ENCODE data around the gene RNF146.

DNA sequence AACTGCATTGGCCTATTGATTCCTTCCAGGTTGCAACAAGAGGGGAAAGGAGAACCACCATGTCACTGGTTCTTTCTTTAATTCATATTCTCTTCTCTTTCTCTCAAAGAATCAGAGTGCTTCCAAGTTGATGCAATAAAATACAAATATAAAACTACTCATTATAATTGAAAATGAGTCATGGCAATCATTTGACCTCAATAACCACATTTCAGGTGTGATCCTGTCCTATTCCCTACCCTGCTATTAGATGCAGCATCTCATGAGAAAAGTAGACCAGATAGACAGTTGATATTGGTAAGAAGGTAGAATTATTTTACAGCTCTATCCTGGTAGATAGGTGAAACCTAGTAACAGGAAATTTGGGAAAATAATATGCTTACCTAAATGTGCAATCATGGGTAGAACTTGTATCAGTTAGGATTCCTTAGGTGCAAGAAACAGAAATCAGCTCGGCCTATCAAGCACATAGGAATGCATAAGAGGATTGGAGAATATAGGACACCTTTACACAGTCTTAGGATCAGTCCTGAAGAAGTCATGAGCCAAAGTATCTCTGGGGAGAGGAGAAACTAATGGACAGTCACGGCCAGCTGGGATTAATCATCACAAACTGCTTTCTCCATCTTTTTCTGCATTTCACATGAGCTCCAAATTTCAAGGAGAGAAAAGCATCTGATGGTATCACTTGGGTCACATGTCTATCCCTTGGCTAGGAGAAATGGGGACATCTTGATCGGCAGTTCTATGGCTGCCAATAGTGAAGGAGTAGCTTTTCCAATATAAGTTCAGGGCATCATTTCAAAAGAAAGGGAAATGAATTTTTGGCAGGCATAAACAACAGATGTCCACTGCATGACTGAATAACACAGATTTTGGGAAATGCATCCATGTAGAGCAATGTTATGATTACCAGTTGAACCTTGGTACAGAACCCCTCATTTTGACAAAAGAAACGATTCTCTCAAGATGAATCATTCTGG lies 19.3 kb upstream of the RNF146 start:
- TF ChIP-seq, protein P1, sequence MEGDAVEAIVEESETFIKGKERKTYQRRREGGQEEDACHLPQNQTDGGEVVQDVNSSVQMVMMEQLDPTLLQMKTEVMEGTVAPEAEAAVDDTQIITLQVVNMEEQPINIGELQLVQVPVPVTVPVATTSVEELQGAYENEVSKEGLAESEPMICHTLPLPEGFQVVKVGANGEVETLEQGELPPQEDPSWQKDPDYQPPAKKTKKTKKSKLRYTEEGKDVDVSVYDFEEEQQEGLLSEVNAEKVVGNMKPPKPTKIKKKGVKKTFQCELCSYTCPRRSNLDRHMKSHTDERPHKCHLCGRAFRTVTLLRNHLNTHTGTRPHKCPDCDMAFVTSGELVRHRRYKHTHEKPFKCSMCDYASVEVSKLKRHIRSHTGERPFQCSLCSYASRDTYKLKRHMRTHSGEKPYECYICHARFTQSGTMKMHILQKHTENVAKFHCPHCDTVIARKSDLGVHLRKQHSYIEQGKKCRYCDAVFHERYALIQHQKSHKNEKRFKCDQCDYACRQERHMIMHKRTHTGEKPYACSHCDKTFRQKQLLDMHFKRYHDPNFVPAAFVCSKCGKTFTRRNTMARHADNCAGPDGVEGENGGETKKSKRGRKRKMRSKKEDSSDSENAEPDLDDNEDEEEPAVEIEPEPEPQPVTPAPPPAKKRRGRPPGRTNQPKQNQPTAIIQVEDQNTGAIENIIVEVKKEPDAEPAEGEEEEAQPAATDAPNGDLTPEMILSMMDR (IDR thresholded peaks at IDR 0.05; ENCODE audit: poor library complexity): no peak
- no peak for TF ChIP-seq EZH2phosphoT487 (IDR thresholded peaks at IDR 0.05; ENCODE audit: low read depth, severe bottlenecking, unreplicated experiment)
- TF ChIP-seq EZH2 (IDR thresholded peaks at IDR 0.05; ENCODE audit: borderline replicate concordance): no peak
